GM12865 (cell line): ENCODE results near the gene TUNAR.

ENCODE experiments used
- DNase-seq: peaks from one replicate; pipeline ENCODE4 v3.0.0; 2010; ENCODE audit warnings: low read depth
- H3K4me3 ChIP-seq: 2 replicates; pipeline ENCODE4 v1.5.1; 2011; ENCODE audit warnings: mild to moderate bottlenecking, low read depth, low read length, control low read depth
- CTCF ChIP-seq: IDR thresholded peaks from 2 replicates; pipeline ENCODE4 v1.5.1; 2011; ENCODE audit warnings: low read length, control low read depth, low read depth, inconsistent platforms; ENCODE audit not compliant: insufficient read depth; ENCODE audit errors: missing control alignments

The TUNAR gene

GRCh38 chr14:95903616-95904107 is 27.0 kb downstream of the TUNAR start:
- no peak for DNase-seq
- TF ChIP-seq CTCF = no peak
- no peak overlapping the region for H3K4me3 ChIP-seq

- TF ChIP-seq CTCF = no peak
- H3K4me3 ChIP-seq = no peak overlapping the region
Observed at GRCh38 chr14:95906591-95906990, 30.0 kb downstream of the TUNAR start.

DNA sequence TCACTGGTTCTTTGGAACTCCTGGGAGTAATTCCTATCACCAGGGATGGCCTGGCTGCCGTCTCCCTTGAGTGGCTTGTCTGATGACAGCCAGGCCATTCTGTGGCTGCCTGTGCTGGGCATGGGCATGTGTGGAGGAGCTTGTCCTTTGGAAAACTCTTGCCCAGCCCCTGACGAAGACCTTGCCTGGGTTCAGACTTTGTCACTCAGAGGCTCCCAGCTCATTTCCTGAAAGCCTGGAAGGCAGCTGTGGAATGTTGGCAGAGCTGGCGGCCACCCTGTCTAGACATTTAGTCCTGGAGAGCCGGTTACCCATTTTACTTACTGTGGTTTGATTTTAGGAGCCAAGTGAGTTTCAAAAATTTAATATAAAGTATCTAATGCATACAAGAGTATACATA is 34.0 kb downstream of the TUNAR start:
- no peak for TF ChIP-seq CTCF

More at GRCh38 chr14:95906591-95906990, 30.0 kb downstream of the TUNAR start:
- DNase-seq = no peak

GRCh38 chr14:95911456-95911855 is 34.8 kb downstream of the TUNAR start:
- no peak for DNase-seq
- no peak overlapping the region for H3K4me3 ChIP-seq
- no peak for TF ChIP-seq CTCF

More for the DNA sequence above, 34.0 kb downstream of the TUNAR start:
- H3K4me3 ChIP-seq = no peak overlapping the region
- DNase-seq = no peak

- H3K4me3 ChIP-seq = no peak overlapping the region
- DNase-seq = no peak
- TF ChIP-seq CTCF = no peak
Observed at GRCh38 chr14:95915330-95915729, 38.7 kb downstream of the TUNAR start.

GRCh38 chr14:95918466-95918865 is 41.8 kb downstream of the TUNAR start:
- H3K4me3 ChIP-seq = no peak overlapping the region
- no peak for TF ChIP-seq CTCF
- DNase-seq = no peak

DNA sequence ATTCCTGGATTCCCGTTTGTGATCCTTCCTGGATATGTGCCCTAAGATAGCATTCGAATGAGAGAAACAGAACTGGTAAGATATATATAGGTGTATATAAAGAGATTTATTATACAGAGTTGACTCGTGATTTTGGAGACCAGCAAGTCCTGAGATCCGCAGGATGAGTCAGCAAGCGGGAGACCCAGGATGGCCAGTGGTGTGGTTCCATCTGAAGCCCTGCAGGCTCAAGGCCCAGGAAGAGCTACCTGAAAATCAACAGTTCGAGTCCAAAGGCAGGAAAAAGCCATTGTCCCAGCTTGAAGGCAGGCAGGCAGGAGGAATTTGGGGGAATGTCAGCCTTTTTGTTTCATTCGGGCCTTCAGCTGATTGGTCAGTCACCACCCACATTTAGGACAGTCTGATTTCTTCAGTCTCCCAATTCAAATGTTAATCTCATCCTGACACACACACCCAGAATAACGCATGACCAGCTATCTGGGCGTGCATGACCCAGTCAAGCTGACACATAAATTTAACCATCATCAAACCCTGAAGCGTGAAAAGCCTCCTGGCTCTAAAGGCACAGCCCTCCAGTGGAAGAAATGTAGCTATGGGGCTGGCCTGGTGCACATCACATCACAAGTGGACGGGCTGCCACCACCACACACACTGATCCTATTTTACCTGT is 44.3 kb downstream of the TUNAR start:
- H3K4me3 ChIP-seq = no peak overlapping the region
- no peak for TF ChIP-seq CTCF
- no peak for DNase-seq
